Chondrocyte (in vitro differentiated cells): ENCODE measurements around the gene TALDO1. TPM values are rescaled to one million over a fixed set of nuclear protein-coding genes. Genes with fewer than 3 reads are reported as not detected.

Experiments
- DNase-seq: peaks from one replicate; pipeline ENCODE4 v3.0.0; 2021; ENCODE audit warnings: mixed read lengths, low spot score
- H3K27ac Mint-ChIP-seq: one replicate; pipeline ENCODE4 v1.8.0; 2021; ENCODE audit warnings: mild to moderate bottlenecking, moderate library complexity, mixed read lengths; ENCODE audit not compliant: unreplicated experiment
- H3K27me3 Mint-ChIP-seq: 2 replicates; pipeline ENCODE4 v1.8.0; 2021; ENCODE audit warnings: low read depth, mixed read lengths
- H3K36me3 Mint-ChIP-seq: 2 replicates; pipeline ENCODE4 v1.8.0; 2021; ENCODE audit warnings: low read depth, mixed read lengths
- H3K4me1 Mint-ChIP-seq: 2 replicates; pipeline ENCODE4 v1.8.0; 2021; ENCODE audit warnings: low read depth, mild to moderate bottlenecking, mixed read lengths
- H3K4me3 Mint-ChIP-seq: one replicate; pipeline ENCODE4 v1.8.0; 2021; ENCODE audit warnings: mild to moderate bottlenecking, moderate library complexity, mixed read lengths; ENCODE audit not compliant: unreplicated experiment
- H3K9me3 Mint-ChIP-seq: 2 replicates; pipeline ENCODE4 v1.8.0; 2021; ENCODE audit warnings: low read depth, mixed read lengths
- CTCF ChIP-seq: fragments of 200-600 bp; sonication (generic); IDR thresholded peaks from 2 replicates; pipeline ENCODE4 v1.5.0; 2021; ENCODE audit warnings: antibody characterized with exemption, mild to moderate bottlenecking, moderate library complexity
- total RNA-seq: library from RNA; stranded (reverse); gene quantifications from 3 replicates; pipeline ENCODE4 v1.2.1, GENCODE V29; 2021

TALDO1 gene
- total RNA-seq, 1 donor from 2014 or later, result 151 TPM

- Mint-ChIP-seq H3K27me3 (no peaks in the 10 kb centered on the region), H3K27ac (peak overlapping the region; percentile 77), H3K36me3 (no peaks in the 10 kb centered on the region), H3K4me1 (peaks cover 50% of the 10 kb centered on the region), H3K9me3 (no peaks in the 10 kb centered on the region), H3K4me3 (peak overlapping the region; percentile 71)
- DNase-seq, result peak; percentile 88
- no peak for TF ChIP-seq CTCF
Measured at GRCh38 chr11:707817-708420, 39.3 kb upstream of the TALDO1 start.

GRCh38 chr11:708511-708910 is 38.8 kb upstream of the TALDO1 start:
- Mint-ChIP-seq H3K4me3 (no peak overlapping the region), H3K27me3 (no peaks in the 10 kb centered on the region), H3K36me3 (no peaks in the 10 kb centered on the region), H3K27ac (no peak overlapping the region), H3K9me3 (no peaks in the 10 kb centered on the region), H3K4me1 (peaks cover 44% of the 10 kb centered on the region)
- TF ChIP-seq CTCF, result no peak
- peak; percentile 83 for DNase-seq

- H3K27ac Mint-ChIP-seq, result no peak overlapping the region
- H3K4me1 Mint-ChIP-seq, result peaks cover 37% of the 10 kb centered on the region
- H3K27me3 Mint-ChIP-seq, result no peaks in the 10 kb centered on the region
- peak; percentile 88 for DNase-seq
- no peak for TF ChIP-seq CTCF
- no peak overlapping the region for H3K4me3 Mint-ChIP-seq
- H3K9me3 Mint-ChIP-seq, result no peaks in the 10 kb centered on the region
- H3K36me3 Mint-ChIP-seq, result no peaks in the 10 kb centered on the region
Measured at GRCh38 chr11:709109-709997, 37.9 kb upstream of the TALDO1 start.

GRCh38 chr11:714436-714835 is 32.8 kb upstream of the TALDO1 start:
- Mint-ChIP-seq H3K4me1 (peaks cover 16% of the 10 kb centered on the region), H3K36me3 (peaks cover 4% of the 10 kb centered on the region), H3K27ac (no peak overlapping the region), H3K27me3 (no peaks in the 10 kb centered on the region), H3K4me3 (no peak overlapping the region), H3K9me3 (peaks cover 3% of the 10 kb centered on the region)
- no peak for TF ChIP-seq CTCF
- no peak for DNase-seq

GRCh38 chr11:719214-720016 is 27.8 kb upstream of the TALDO1 start:
- Mint-ChIP-seq H3K27me3 (no peaks in the 10 kb centered on the region), H3K4me1 (peaks cover 8% of the 10 kb centered on the region), H3K9me3 (peaks cover 3% of the 10 kb centered on the region), H3K36me3 (peaks cover 8% of the 10 kb centered on the region), H3K4me3 (no peak overlapping the region), H3K27ac (no peak overlapping the region)
- no peak for TF ChIP-seq CTCF
- no peak for DNase-seq
